Activated CD8-positive, alpha-beta T cell treated with anti-CD3 and anti-CD28 coated beads for 36 hours (primary cell): Measurements from ENCODE around the gene MDK. TPM values are rescaled to one million over a fixed set of nuclear protein-coding genes. Genes with fewer than 3 reads are reported as not detected.

ENCODE experiments used
- ATAC-seq: fragments of 200-7000 bp; cut with Tn5 transposase; one replicate; pipeline ENCODE4 v1.10.0; 2021; ENCODE audit warnings: mild to moderate bottlenecking, moderate library complexity
- CTCF ChIA-PET: fragments of 350-600 bp; sonication (Branson Sonifier 250); formaldehyde crosslinking; loops from one replicate; lab custom pipeline; 2021; ENCODE audit warnings: antibody characterized with exemption; lab: Charles Lee
- POLR2A ChIA-PET: fragments of 350-600 bp; sonication (Branson Sonifier 250); formaldehyde crosslinking; loops from one replicate; lab custom pipeline; 2021; ENCODE audit warnings: antibody characterized with exemption; lab: Charles Lee
- DNase-seq: peaks from one replicate; pipeline ENCODE4 v3.0.0-alpha.2; 2020
- H3K27ac Mint-ChIP-seq: one replicate; pipeline ENCODE4 v1.8.0; 2021; ENCODE audit warnings: mild to moderate bottlenecking, mixed read lengths
- H3K27me3 Mint-ChIP-seq: one replicate; pipeline ENCODE4 v1.8.0; 2021; ENCODE audit warnings: mixed read lengths
- H3K36me3 Mint-ChIP-seq: one replicate; pipeline ENCODE4 v1.8.0; 2021; ENCODE audit warnings: low read depth, mixed read lengths
- H3K4me1 Mint-ChIP-seq: one replicate; pipeline ENCODE4 v1.8.0; 2021; ENCODE audit warnings: low read depth, mixed read lengths
- H3K4me3 Mint-ChIP-seq: one replicate; pipeline ENCODE4 v1.8.0; 2021; ENCODE audit warnings: mild to moderate bottlenecking, moderate library complexity, mixed read lengths
- H3K9me3 Mint-ChIP-seq: one replicate; pipeline ENCODE4 v1.8.0; 2021; ENCODE audit warnings: mixed read lengths
- intact Hi-C: fragments of 100-400 bp; cut with micrococcal nuclease; formaldehyde crosslinking; loops from one replicate; pipeline ENCODE4 v1.10.0; 2022
- total RNA-seq, 2 experiments: library from RNA; stranded (reverse); gene quantifications; one replicate each; pipeline ENCODE4 v1.2.3, GENCODE V29; 2021
- TF ChIP-seq, protein P1 (sequence below): fragments of 200-600 bp; IDR thresholded peaks from one replicate; pipeline ENCODE4 v1.8.0; 2022; ENCODE audit warnings: antibody characterized with exemption, mild to moderate bottlenecking

The MDK gene
- total RNA-seq, 2 experiments from 2014 or later = 4.2 to 4.9 TPM

DNA sequence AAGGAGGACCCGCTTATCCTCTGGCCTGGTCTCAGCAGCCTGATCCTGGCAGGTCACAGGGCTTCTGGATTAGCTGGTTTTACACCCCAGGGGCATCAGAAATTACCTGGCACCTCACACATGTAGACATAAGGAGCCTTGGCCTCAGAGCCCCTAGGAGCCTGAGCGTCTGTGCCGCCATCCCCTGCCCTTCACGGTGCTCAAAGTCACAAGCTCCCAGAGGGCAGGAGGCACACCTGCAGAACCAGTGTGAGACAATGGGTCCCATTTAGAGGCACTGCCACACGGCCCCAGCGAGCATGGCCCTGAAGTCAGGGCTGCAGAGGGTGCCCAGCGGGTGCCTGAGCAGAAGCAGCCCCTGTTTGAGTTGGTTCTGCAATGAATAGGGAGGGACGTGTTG, 30.3 kb upstream of the MDK start:
- H3K4me3 Mint-ChIP-seq = peak overlapping the region; percentile 78
- ChIA-PET CTCF (interaction anchor here (0.9 to 20.2 kb wide), 11 partner anchors 12 to 235 kb away, joined by 3 to 480 read pairs (median 17); partner anchors contain the start of gene CHRM4), POLR2A (interaction anchor here (0.8 to 8.2 kb wide), 5 partner anchors 13 to 1192 kb away, joined by 3 to 135 read pairs (median 3); partner anchors contain the start of gene CHRM4)
- H3K9me3 Mint-ChIP-seq = no peaks in the 10 kb centered on the region
- H3K4me1 Mint-ChIP-seq = peaks cover 75% of the 10 kb centered on the region
- TF ChIP-seq, protein P1, sequence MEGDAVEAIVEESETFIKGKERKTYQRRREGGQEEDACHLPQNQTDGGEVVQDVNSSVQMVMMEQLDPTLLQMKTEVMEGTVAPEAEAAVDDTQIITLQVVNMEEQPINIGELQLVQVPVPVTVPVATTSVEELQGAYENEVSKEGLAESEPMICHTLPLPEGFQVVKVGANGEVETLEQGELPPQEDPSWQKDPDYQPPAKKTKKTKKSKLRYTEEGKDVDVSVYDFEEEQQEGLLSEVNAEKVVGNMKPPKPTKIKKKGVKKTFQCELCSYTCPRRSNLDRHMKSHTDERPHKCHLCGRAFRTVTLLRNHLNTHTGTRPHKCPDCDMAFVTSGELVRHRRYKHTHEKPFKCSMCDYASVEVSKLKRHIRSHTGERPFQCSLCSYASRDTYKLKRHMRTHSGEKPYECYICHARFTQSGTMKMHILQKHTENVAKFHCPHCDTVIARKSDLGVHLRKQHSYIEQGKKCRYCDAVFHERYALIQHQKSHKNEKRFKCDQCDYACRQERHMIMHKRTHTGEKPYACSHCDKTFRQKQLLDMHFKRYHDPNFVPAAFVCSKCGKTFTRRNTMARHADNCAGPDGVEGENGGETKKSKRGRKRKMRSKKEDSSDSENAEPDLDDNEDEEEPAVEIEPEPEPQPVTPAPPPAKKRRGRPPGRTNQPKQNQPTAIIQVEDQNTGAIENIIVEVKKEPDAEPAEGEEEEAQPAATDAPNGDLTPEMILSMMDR = no peak
- no peaks in the 10 kb centered on the region for H3K27me3 Mint-ChIP-seq
- ATAC-seq (no peak), DNase-seq (no peak)
- intact Hi-C loops = no loop called here
- H3K27ac Mint-ChIP-seq = peak overlapping the region; percentile 89
- peaks cover 12% of the 10 kb centered on the region for H3K36me3 Mint-ChIP-seq

DNA sequence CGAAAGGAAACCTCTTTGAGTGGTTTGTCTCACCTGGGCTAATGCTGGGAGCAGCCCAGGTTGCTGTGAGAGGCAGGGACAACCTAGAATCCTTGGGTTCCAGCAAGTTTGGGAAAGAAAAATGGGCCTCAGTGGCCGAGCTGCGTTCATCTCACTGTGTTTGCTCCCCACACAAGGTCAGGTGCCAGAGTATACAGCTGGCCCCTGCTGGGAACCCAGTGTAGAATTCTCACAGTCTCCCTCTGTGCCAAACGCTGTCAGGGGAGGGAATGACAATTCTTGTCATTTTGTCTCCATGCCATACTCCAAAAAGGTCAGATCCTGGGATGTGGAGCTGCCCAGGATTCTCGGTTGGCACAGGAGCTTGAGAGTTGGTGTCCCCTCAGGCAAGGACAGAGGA, 29.9 kb upstream of the MDK start:
- TF ChIP-seq, protein P1 = no peak
- Mint-ChIP-seq H3K9me3 (no peaks in the 10 kb centered on the region), H3K4me3 (peak overlapping the region; percentile 78), H3K27me3 (no peaks in the 10 kb centered on the region), H3K27ac (peak overlapping the region; percentile 89), H3K4me1 (peaks cover 75% of the 10 kb centered on the region), H3K36me3 (peaks cover 16% of the 10 kb centered on the region)
- POLR2A ChIA-PET = interaction anchor here (0.9 to 8.2 kb wide), 4 partner anchors 13 to 1192 kb away, joined by 3 to 135 read pairs (median 4); partner anchors contain the start of gene CHRM4
- CTCF ChIA-PET = interaction anchor here (0.8 to 20.2 kb wide), 18 partner anchors 8 to 426 kb away, joined by 3 to 480 read pairs (median 6); partner anchors contain the start of genes ATG13, CHRM4 and HARBI1
- no peak for DNase-seq
- no peak for ATAC-seq
- intact Hi-C loops = loop anchor here (2.0 kb wide), 1 partner anchor 17 kb away; no protein-coding TSS in a partner anchor

DNA sequence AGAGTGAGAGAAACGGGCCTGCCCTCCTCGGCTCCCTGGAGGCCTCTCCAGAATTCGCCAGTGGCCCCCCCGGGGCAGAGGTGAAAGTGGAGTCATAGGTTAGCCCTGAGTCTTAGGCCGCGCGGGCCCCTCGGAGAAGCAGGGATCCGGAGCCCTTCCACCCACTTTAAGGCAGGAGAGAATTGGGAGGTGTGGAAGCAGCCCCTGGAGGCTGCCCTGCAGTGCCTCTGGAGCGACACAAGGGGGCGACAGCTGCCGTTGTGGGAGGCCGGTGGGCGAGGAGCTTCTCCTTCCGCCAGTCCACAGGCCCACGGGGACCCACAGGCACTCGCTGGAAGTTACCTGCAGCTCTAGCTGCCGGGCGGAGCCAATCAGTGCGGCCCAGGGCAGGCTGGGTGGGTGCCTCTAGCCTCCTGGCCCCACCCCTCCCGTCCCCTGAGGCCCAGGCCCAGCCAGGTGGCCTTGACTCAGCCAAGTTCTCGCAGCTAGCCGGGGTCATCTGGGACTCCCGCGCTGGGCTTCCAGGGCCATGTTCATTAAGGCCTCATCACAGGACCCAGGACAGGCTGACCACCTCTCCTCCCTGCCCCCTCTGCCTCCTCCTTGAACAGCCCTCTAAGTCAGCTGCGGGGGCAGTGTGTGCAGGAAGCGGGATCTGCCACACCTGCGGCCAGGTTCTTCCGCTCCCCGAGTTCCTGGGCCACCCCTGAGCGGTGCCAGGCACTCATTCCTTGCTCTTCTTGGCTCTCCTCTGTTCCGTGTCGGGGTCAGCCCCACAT, 29.2 kb upstream of the MDK start:
- H3K27ac Mint-ChIP-seq = peak overlapping the region; percentile 89
- H3K27me3 Mint-ChIP-seq = no peaks in the 10 kb centered on the region
- ChIA-PET CTCF (interaction anchor here (0.7 to 20.2 kb wide), 24 partner anchors 9 to 427 kb away, joined by 3 to 480 read pairs (median 4); partner anchors contain the start of genes ATG13, CHRM4 and HARBI1), POLR2A (interaction anchor here (0.9 to 8.2 kb wide), 4 partner anchors 12 to 1191 kb away, joined by 3 to 135 read pairs (median 4); partner anchors contain the start of gene AMBRA1)
- intact Hi-C loops = loop anchor here (2.0 kb wide), 1 partner anchor 17 kb away; no protein-coding TSS in a partner anchor
- DNase-seq (peak; percentile 86), ATAC-seq (peak; percentile 63)
- H3K36me3 Mint-ChIP-seq = peaks cover 18% of the 10 kb centered on the region
- H3K4me1 Mint-ChIP-seq = peaks cover 76% of the 10 kb centered on the region
- H3K4me3 Mint-ChIP-seq = peak overlapping the region; percentile 78
- TF ChIP-seq, protein P1 = peak; percentile 100
- H3K9me3 Mint-ChIP-seq = no peaks in the 10 kb centered on the region

DNA sequence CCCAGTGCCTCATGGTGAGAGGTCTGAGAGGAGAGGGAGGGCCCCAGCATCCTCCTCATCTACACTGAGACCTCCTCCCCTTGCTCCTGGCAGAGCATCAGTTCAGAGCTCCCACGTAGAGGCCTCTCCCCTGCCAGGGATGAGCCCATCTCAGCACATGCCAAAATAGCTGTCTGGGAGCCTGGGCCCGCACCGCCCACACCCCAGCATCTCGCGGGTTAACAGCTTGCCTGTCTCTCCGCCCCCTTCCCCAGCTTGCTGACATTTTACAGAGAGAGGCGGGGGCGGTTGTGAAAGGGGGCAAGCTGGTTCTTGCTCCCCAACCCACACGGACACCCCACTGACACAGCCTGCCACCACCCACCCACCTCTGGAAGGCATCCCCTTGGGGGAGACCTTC, 27.8 kb upstream of the MDK start:
- intact Hi-C loops = loop anchor here (2.0 kb wide), 1 partner anchor 15 kb away; no protein-coding TSS in a partner anchor
- Mint-ChIP-seq H3K4me3 (peak overlapping the region; percentile 78), H3K36me3 (peaks cover 16% of the 10 kb centered on the region), H3K9me3 (no peaks in the 10 kb centered on the region), H3K4me1 (peaks cover 84% of the 10 kb centered on the region), H3K27ac (peak overlapping the region; percentile 89), H3K27me3 (no peaks in the 10 kb centered on the region)
- TF ChIP-seq, protein P1 = no peak
- POLR2A ChIA-PET = interaction anchor here (0.8 to 8.2 kb wide), 3 partner anchors 11 to 43 kb away, joined by 3 to 135 read pairs (median 4); no protein-coding TSS in a partner anchor
- CTCF ChIA-PET = interaction anchor here (0.8 to 20.2 kb wide), 7 partner anchors 11 to 114 kb away, joined by 3 to 480 read pairs (median 4); partner anchors contain the start of gene CHRM4
- DNase-seq = peak; percentile 92
- peak; percentile 52 for ATAC-seq
